Trophoblast cell (in vitro differentiated cells and primary cell): Measurements from ENCODE around the gene TRIM37. TPM values are rescaled to one million over a fixed set of nuclear protein-coding genes. Genes with fewer than 3 reads are reported as not detected.

ENCODE experiments used
- DNase-seq, 2 donors: peaks; one replicate each; pipeline ENCODE4 v3.0.0-alpha.2; 2016
- H2AFZ ChIP-seq: 2 replicates; pipeline ENCODE4 v1.6.1; 2013; ENCODE audit warnings: low read length, moderate library complexity, mild to moderate bottlenecking; ENCODE audit not compliant: insufficient read depth, poor library complexity
- H2AK5ac ChIP-seq: 2 replicates; pipeline ENCODE4 v1.6.1; 2013; ENCODE audit warnings: mild to moderate bottlenecking, low read length
- H2BK120ac ChIP-seq: 2 replicates; pipeline ENCODE4 v1.6.1; 2013; ENCODE audit warnings: low read length, mild to moderate bottlenecking, moderate library complexity; ENCODE audit not compliant: insufficient read depth, poor library complexity
- H2BK12ac ChIP-seq: 2 replicates; pipeline ENCODE4 v1.6.1; 2013; ENCODE audit warnings: mild to moderate bottlenecking, low read length, moderate library complexity
- H2BK5ac ChIP-seq: 2 replicates; pipeline ENCODE4 v1.6.1; 2013; ENCODE audit warnings: low read length, low read depth, moderate library complexity, mild to moderate bottlenecking; ENCODE audit not compliant: poor library complexity
- H3K14ac ChIP-seq: 2 replicates; pipeline ENCODE4 v1.6.1; 2013; ENCODE audit warnings: mild to moderate bottlenecking, low read length
- H3K18ac ChIP-seq: 2 replicates; pipeline ENCODE4 v1.6.1; 2013; ENCODE audit warnings: mild to moderate bottlenecking, low read length
- H3K23ac ChIP-seq: 2 replicates; pipeline ENCODE4 v1.6.1; 2013; ENCODE audit warnings: low read length
- H3K27ac ChIP-seq: 2 replicates; pipeline ENCODE4 v1.5.1; 2013; ENCODE audit warnings: low read depth, mild to moderate bottlenecking, inconsistent platforms, low read length, moderate library complexity
- H3K27me3 ChIP-seq: 2 replicates; pipeline ENCODE4 v1.6.1; 2013; ENCODE audit warnings: inconsistent platforms, mild to moderate bottlenecking, low read length, moderate library complexity; ENCODE audit not compliant: insufficient read depth
- H3K36me3 ChIP-seq, 2 experiments: 1 replicate in 1 of 2; 2 replicates in 1 of 2; pipeline ENCODE4 v1.6.1; 2013; ENCODE audit warnings: low read length in 2 of 2, mild to moderate bottlenecking in 2 of 2, moderate library complexity in 1 of 2; ENCODE audit not compliant: insufficient read depth in 2 of 2, control insufficient read depth in 1 of 2
- H3K4ac ChIP-seq: 2 replicates; pipeline ENCODE4 v1.6.1; 2013; ENCODE audit warnings: low read depth, mild to moderate bottlenecking, low read length, moderate library complexity
- H3K4me1 ChIP-seq, 2 experiments: 1 replicate in 1 of 2; 2 replicates in 1 of 2; pipeline ENCODE4 v1.6.1; 2013; ENCODE audit warnings: low read length in 2 of 2, mild to moderate bottlenecking in 2 of 2, moderate library complexity in 1 of 2; ENCODE audit not compliant: insufficient read depth in 2 of 2, control insufficient read depth in 1 of 2
- H3K4me2 ChIP-seq: 2 replicates; pipeline ENCODE4 v1.6.1; 2013; ENCODE audit warnings: inconsistent platforms, mild to moderate bottlenecking, low read length, moderate library complexity
- H3K4me3 ChIP-seq: 2 replicates; pipeline ENCODE4 v1.5.1; 2013; ENCODE audit warnings: mild to moderate bottlenecking, low read depth, low read length, inconsistent platforms
- H3K79me1 ChIP-seq: one replicate; pipeline ENCODE4 v1.6.1; 2013; ENCODE audit warnings: low read length
- H3K79me2 ChIP-seq: 2 replicates; pipeline ENCODE4 v1.6.1; 2013; ENCODE audit warnings: low read length, mild to moderate bottlenecking; ENCODE audit not compliant: control insufficient read depth, insufficient read depth, poor library complexity
- H3K9ac ChIP-seq: 2 replicates; pipeline ENCODE4 v1.6.1; 2013; ENCODE audit warnings: mild to moderate bottlenecking, low read length
- H3K9me3 ChIP-seq: 2 replicates; pipeline ENCODE4 v1.6.1; 2013; ENCODE audit warnings: low read depth, mild to moderate bottlenecking, control low read depth, inconsistent platforms, low read length; ENCODE audit not compliant: insufficient read depth
- H4K12ac ChIP-seq: 2 replicates; pipeline ENCODE4 v1.6.1; 2013; ENCODE audit warnings: low read depth, mild to moderate bottlenecking, low read length, moderate library complexity
- H4K8ac ChIP-seq: 2 replicates; pipeline ENCODE4 v1.6.1; 2013; ENCODE audit warnings: low read depth, mild to moderate bottlenecking, low read length, moderate library complexity
- H4K91ac ChIP-seq: one replicate; pipeline ENCODE4 v1.6.1; 2013; ENCODE audit warnings: low read depth, mild to moderate bottlenecking, low read length, moderate library complexity
- WGBS: extraction: QIAGEN DNeasy Blood & Tissue Kit; methylation state at CpG from one replicate; pipeline ENCODE4 v1.1.7; 2013; ENCODE audit warnings: missing lambda C conversion rate; ENCODE audit not compliant: insufficient read length, insufficient coverage; ENCODE audit errors: extremely low coverage; 5-methylcytosine and 5-hydroxymethylcytosine counted together
- polyA plus RNA-seq: library from polyadenylated mRNA; stranded (reverse); fragments of 200-250 nt; gene quantifications from 2 replicates; pipeline ENCODE4 v1.2.3, GENCODE V29; 2013

The TRIM37 gene, protein sequence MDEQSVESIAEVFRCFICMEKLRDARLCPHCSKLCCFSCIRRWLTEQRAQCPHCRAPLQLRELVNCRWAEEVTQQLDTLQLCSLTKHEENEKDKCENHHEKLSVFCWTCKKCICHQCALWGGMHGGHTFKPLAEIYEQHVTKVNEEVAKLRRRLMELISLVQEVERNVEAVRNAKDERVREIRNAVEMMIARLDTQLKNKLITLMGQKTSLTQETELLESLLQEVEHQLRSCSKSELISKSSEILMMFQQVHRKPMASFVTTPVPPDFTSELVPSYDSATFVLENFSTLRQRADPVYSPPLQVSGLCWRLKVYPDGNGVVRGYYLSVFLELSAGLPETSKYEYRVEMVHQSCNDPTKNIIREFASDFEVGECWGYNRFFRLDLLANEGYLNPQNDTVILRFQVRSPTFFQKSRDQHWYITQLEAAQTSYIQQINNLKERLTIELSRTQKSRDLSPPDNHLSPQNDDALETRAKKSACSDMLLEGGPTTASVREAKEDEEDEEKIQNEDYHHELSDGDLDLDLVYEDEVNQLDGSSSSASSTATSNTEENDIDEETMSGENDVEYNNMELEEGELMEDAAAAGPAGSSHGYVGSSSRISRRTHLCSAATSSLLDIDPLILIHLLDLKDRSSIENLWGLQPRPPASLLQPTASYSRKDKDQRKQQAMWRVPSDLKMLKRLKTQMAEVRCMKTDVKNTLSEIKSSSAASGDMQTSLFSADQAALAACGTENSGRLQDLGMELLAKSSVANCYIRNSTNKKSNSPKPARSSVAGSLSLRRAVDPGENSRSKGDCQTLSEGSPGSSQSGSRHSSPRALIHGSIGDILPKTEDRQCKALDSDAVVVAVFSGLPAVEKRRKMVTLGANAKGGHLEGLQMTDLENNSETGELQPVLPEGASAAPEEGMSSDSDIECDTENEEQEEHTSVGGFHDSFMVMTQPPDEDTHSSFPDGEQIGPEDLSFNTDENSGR
- polyA plus RNA-seq, result 17.4 and 18.6 TPM in 2 replicates

DNA sequence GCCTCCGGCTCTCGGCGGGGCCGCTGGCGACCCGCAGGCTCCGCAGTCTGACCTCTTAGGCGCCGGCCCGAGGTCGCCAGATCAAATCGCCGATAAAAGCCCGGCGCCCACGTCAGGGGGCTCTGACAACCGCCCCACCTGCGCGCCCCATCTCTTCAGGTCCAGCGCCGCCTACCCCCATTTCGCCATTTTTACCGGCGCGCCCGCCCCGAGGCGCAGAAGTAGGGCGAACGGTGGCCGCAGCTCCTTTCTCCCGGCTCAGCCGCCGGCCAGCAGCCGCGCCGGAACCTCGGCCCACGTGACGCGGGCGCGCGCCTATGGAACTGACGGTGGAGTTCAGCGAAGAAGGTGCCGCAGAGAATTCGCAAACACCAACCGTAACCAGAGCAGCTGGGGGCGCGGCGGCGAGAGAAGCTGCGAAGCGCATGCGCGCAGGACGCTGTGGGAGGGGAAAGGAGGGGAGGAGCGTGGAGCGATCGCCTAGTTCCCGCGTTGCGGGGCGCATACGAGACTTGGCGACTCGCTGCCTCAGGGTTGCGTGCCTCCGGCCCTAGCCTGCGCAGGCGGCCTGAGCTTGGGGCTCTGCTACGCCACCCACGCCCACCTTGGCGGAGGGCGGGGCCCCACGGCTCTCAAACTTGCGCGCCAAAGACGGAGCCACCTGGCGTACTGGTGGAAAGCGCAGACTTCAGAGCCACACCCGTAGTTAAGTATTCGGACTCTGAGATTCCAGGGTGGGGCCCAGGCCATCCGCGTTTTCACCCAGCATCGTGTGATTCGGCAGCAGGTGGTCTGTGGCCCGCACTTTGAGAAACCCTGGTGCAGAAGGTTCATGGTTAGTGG, at the start of gene TRIM37:
Gene TRIM37, minus strand, starts transcription at position 418 of the 843 bp plus-strand sequence. CDS start 419 bp downstream, outside the sequence.
- Histone ChIP-seq H3K79me1 (peaks cover 5% of the 10 kb centered on the region), H3K9ac (peak within 1 kb of the TSS; percentile 90), H2AK5ac (no peak within 1 kb of the TSS), H3K4ac (no peak within 1 kb of the TSS), H2AFZ (peak within 1 kb of the TSS; percentile 84), H4K12ac (peak within 1 kb of the TSS; percentile 38), H3K4me3 (peak within 1 kb of the TSS; percentile 93), H3K4me2 (peak within 1 kb of the TSS; percentile 92), H3K79me2 (peaks cover 7% of the 10 kb centered on the region), H3K23ac (no peak within 1 kb of the TSS), H3K9me3 (no peaks in the 10 kb centered on the region), H3K36me3 (no peaks in the 10 kb centered on the region), H3K4me1 (no peaks in the 10 kb centered on the region), H4K91ac (peak within 1 kb of the TSS; percentile 28), H3K14ac (peak within 1 kb of the TSS; percentile 52), H4K8ac (peak within 1 kb of the TSS; percentile 72), H3K18ac (peak within 1 kb of the TSS; percentile 63), H2BK12ac (no peak within 1 kb of the TSS), H2BK5ac (peak within 1 kb of the TSS; percentile 71), H2BK120ac (peak within 1 kb of the TSS; percentile 57), H3K27me3 (no peaks in the 10 kb centered on the region), H3K27ac (peak within 1 kb of the TSS; percentile 82)
- peak; percentile 100 for DNase-seq
- WGBS, result no CpG with 5 or more reads among the region's 89 CpGs

DNA sequence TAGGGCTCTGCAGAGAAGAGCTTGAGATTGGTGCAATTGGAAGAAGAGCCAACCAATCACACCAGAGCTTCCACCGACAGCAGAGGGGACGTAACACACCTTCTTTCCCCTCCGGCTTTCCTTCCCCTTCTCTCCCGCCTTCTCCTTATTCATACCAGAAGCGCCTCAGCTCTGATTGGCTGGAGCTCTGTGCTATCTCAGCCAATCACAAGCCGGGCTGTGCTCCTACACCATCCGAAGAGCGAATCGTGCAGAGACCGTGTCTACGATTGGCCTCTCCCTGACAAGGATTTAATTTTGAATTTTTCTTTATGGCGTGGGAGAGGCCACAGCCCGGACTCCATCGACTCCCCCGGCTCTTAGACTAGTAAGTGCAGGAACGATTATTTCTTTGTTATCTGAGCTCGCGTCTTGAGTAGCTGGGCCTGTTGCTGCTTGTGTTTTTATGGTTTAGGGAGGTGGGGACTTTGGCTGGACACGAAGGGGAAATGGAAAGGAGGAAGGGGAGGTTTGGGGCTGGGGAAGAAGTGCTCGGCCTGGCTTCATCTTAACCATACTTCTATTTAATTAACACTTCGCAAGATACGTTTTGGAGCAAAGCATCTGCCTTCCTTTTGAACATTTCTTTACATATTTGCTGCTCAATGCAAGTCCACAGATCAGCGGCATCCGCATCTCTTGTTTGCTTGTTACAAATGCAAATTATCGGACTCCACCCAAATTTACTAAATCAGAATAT, 48.9 kb upstream of the TRIM37 start, which contains the start of gene PRR11:
Gene PRR11, plus strand, starts transcription at position 308 of the 739 bp plus-strand sequence. CDS start 14,007 bp downstream, outside the sequence.
- WGBS, result no CpG with 5 or more reads among the region's 25 CpGs
- H3K4me3 ChIP-seq, result peak within 1 kb of the TSS; percentile 85
- peak within 1 kb of the TSS; percentile 98 for H3K14ac ChIP-seq
- peak within 1 kb of the TSS; percentile 97 for H2BK5ac ChIP-seq
- DNase-seq, result peak; percentile 99 to 100
- H3K79me1 ChIP-seq, result peaks cover 12% of the 10 kb centered on the region
- no peaks in the 10 kb centered on the region for H3K27me3 ChIP-seq
- H3K4me2 ChIP-seq, result peak within 1 kb of the TSS; percentile 79
- H3K4me1 ChIP-seq, result peaks cover 0 to 5% of the 10 kb centered on the region in 2 experiments
- peak within 1 kb of the TSS; percentile 79 for H2AK5ac ChIP-seq
- peak within 1 kb of the TSS; percentile 94 for H4K12ac ChIP-seq
- peak within 1 kb of the TSS; percentile 61 for H2BK12ac ChIP-seq
- peak within 1 kb of the TSS; percentile 94 for H2BK120ac ChIP-seq
- H3K27ac ChIP-seq, result peak within 1 kb of the TSS; percentile 99
- H3K4ac ChIP-seq, result peak within 1 kb of the TSS; percentile 98
- no peaks in the 10 kb centered on the region for H3K9me3 ChIP-seq
- H2AFZ ChIP-seq, result peak within 1 kb of the TSS; percentile 96
- peaks cover 16% of the 10 kb centered on the region for H3K79me2 ChIP-seq
- H3K18ac ChIP-seq, result peak within 1 kb of the TSS; percentile 72
- peak within 1 kb of the TSS; percentile 92 for H4K91ac ChIP-seq
- peaks cover 0 to under 1% of the 10 kb centered on the region in 2 experiments for H3K36me3 ChIP-seq
- H4K8ac ChIP-seq, result peak within 1 kb of the TSS; percentile 97
- peak within 1 kb of the TSS; percentile 92 for H3K9ac ChIP-seq
- H3K23ac ChIP-seq, result no peak within 1 kb of the TSS

DNA sequence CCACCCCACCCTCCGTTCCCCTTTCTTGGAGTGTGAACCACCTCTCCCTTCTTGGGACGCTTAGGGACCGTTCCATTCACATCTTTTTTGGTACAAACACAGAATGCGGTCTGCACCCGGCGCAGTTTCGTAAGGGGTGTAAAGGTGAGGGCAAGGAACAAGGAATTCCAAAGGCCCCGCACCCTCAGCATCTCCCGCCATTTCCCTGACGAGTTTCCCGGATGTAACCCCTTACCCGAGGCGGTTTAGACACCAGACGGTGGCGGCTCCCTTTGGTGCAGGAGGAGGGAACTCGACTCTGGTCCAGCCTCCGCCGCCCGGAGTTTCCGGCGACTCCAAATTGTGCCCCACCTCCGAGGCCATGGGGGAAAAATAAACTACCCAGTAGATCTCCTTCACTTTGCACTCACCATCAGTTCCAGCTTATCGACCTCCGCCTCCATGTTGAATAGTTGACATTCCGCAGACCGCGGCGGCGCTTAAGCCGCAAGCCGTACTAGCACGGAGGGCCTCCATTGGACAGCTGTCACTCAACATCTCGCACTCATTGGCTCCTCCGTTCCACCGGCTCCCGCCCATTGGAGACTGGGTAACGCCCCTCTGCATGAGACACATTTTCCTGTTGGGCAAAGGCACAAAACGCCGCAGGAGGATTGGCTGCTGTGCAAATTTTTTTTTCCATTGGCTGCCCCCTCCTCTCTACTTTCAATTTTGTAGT, 48.2 kb upstream of the TRIM37 start, which contains the start of gene SKA2:
Gene SKA2, minus strand, starts transcription at position 466 of the 718 bp plus-strand sequence. Its CDS starts 23 bp downstream, at position 443.
- Histone ChIP-seq H3K9me3 (no peaks in the 10 kb centered on the region), H4K12ac (peak within 1 kb of the TSS; percentile 94), H2BK120ac (peak within 1 kb of the TSS; percentile 94), H2AK5ac (peak within 1 kb of the TSS; percentile 79), H2AFZ (peak within 1 kb of the TSS; percentile 96), H3K27ac (peak within 1 kb of the TSS; percentile 99), H3K23ac (no peak within 1 kb of the TSS), H3K4me3 (peak within 1 kb of the TSS; percentile 85), H4K91ac (peak within 1 kb of the TSS; percentile 92), H3K79me1 (peaks cover 12% of the 10 kb centered on the region), H2BK5ac (peak within 1 kb of the TSS; percentile 97), H3K14ac (peak within 1 kb of the TSS; percentile 98), H3K4me2 (peak within 1 kb of the TSS; percentile 79), H3K4me1 (peaks cover 2 to 5% of the 10 kb centered on the region in 2 experiments), H3K9ac (peak within 1 kb of the TSS; percentile 92), H3K18ac (peak within 1 kb of the TSS; percentile 72), H2BK12ac (peak within 1 kb of the TSS; percentile 61), H4K8ac (peak within 1 kb of the TSS; percentile 97), H3K4ac (peak within 1 kb of the TSS; percentile 98), H3K36me3 (peaks cover 2% of the 10 kb centered on the region in 2 experiments), H3K27me3 (no peaks in the 10 kb centered on the region), H3K79me2 (peaks cover 21% of the 10 kb centered on the region)
- no CpG with 5 or more reads among the region's 39 CpGs for WGBS
- DNase-seq, result peak; percentile 84 to 91
